Measurements from ENCODE around the gene POLR2B. TPM values are rescaled to one million over a fixed set of nuclear protein-coding genes. Genes with fewer than 3 reads are reported as not detected.
"Not testable (repeated sequence)": the region's sequence is repeated elsewhere in the genome, so short reads cannot be mapped to it uniquely, and the experiment has no call there.

POLR2B gene
- total RNA-seq, 1 experiment from 2014 or later, result 116 TPM

- no peak for DNase-seq (ENCODE audit: extremely low read depth, low read depth)
Observed at GRCh38 chr4:57048590-57049304, 70.1 kb downstream of the POLR2B start.

GRCh38 chr4:57051095-57051494 lies 72.4 kb downstream of the POLR2B start:
- DNase-seq (ENCODE audit: extremely low read depth, low read depth), result no peak

GRCh38 chr4:57051524-57051923 lies 72.8 kb downstream of the POLR2B start:
- no peak for DNase-seq (ENCODE audit: extremely low read depth, low read depth)

GRCh38 chr4:57053508-57053907 lies 74.8 kb downstream of the POLR2B start:
- no peak for DNase-seq (ENCODE audit: extremely low read depth, low read depth)

- DNase-seq (ENCODE audit: extremely low read depth, low read depth), result no peak
Observed at GRCh38 chr4:57055886-57056285, 77.2 kb downstream of the POLR2B start.

- DNase-seq (ENCODE audit: extremely low read depth, low read depth), result no peak
Observed at GRCh38 chr4:57059890-57060716, 81.4 kb downstream of the POLR2B start.

- not testable (repeated sequence) for DNase-seq (ENCODE audit: extremely low read depth, low read depth)
Observed at GRCh38 chr4:57060717-57061067, 82.0 kb downstream of the POLR2B start.

GRCh38 chr4:57061395-57061794 lies 82.7 kb downstream of the POLR2B start:
- DNase-seq (ENCODE audit: extremely low read depth, low read depth), result no peak

GRCh38 chr4:57063518-57063917 lies 84.8 kb downstream of the POLR2B start:
- DNase-seq (ENCODE audit: extremely low read depth, low read depth), result no peak

- no peak for DNase-seq (ENCODE audit: extremely low read depth, low read depth)
Observed at GRCh38 chr4:57064120-57064519, 85.4 kb downstream of the POLR2B start.

GRCh38 chr4:57064811-57065711 lies 86.4 kb downstream of the POLR2B start:
- peak; percentile 36 for DNase-seq (ENCODE audit: extremely low read depth, low read depth)

GRCh38 chr4:57065730-57066482 lies 87.2 kb downstream of the POLR2B start:
- DNase-seq (ENCODE audit: extremely low read depth, low read depth), result no peak

GRCh38 chr4:57068237-57068981 lies 89.7 kb downstream of the POLR2B start:
- DNase-seq (ENCODE audit: extremely low read depth, low read depth), result no peak

- DNase-seq (ENCODE audit: extremely low read depth, low read depth), result no peak
Observed at GRCh38 chr4:57070461-57070860, 91.8 kb downstream of the POLR2B start.

- DNase-seq (ENCODE audit: extremely low read depth, low read depth), result no peak
Observed at GRCh38 chr4:57071326-57071725, 92.6 kb downstream of the POLR2B start.

- DNase-seq (ENCODE audit: extremely low read depth, low read depth), result no peak
Observed at GRCh38 chr4:57073559-57073958, 94.9 kb downstream of the POLR2B start.

GRCh38 chr4:57074744-57075143 lies 96.0 kb downstream of the POLR2B start:
- no peak for DNase-seq (ENCODE audit: extremely low read depth, low read depth)

- DNase-seq (ENCODE audit: extremely low read depth, low read depth), result no peak
Observed at GRCh38 chr4:57075367-57075766, 96.7 kb downstream of the POLR2B start.

GRCh38 chr4:57076646-57077045 lies 98.0 kb downstream of the POLR2B start:
- DNase-seq (ENCODE audit: extremely low read depth, low read depth), result no peak
